Prostate gland (tissue), 2 donors: ENCODE data around the gene MLLT11.

Source experiments
- POLR2A ChIP-seq: fragments of 450-650 bp; IDR thresholded peaks from one replicate; pipeline ENCODE4 v1.6.1; 2016; ENCODE audit warnings: antibody characterized with exemption, mild to moderate bottlenecking
- TF ChIP-seq, protein P1 (sequence below), 4 experiments: fragments of 200-600 bp in 2 of 4; fragments of 450-650 bp in 2 of 4; sonication (generic) in 2 of 4; IDR thresholded peaks; 1 replicate in 3 of 4; 2 replicates in 1 of 4; pipeline ENCODE4 v1.5.1; 2016 to 2019; ENCODE audit warnings: antibody characterized with exemption in 4 of 4, mild to moderate bottlenecking in 2 of 4, moderate library complexity in 2 of 4

DNA sequence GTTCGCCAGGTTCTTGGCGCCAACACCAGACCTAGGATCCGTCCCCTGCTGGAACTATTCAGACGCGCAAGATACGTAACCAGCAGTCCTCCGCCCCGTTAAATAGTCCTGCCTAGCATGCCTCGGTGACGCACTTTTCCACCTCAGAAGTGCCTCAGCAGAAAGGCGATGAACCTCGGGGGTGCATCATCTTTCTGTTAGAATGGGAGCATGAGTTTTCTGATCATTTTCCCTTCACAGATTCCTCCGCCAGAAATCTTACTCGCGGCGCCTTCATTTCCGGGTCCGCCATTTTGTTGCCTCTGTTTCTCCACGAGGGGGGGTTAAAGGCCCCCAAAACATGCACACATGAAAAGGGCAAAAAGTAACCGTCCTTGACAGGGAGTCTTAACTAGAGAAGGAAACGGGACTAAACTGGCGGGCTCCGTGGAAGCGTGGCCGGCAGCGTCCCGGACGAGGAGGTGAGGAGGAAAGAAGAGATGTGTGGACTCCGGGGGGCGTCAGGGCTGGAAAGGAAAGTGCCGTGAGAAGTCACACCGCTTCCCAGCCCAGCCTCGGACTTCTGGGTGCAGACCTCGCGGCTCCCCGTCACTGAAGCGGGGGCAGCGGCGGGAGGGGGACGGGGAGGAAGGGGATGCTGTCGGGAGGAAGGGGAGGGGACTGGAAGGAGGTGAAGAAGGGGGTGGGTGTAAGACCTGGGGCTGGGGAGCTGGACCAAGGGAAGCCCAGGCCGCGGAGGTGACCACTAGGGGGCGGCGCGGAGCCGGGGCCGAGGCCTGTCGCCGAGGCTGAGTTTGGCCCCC, 10.5 kb downstream of the MLLT11 start, which contains the start of gene GABPB2:
- TF ChIP-seq, protein P1, sequence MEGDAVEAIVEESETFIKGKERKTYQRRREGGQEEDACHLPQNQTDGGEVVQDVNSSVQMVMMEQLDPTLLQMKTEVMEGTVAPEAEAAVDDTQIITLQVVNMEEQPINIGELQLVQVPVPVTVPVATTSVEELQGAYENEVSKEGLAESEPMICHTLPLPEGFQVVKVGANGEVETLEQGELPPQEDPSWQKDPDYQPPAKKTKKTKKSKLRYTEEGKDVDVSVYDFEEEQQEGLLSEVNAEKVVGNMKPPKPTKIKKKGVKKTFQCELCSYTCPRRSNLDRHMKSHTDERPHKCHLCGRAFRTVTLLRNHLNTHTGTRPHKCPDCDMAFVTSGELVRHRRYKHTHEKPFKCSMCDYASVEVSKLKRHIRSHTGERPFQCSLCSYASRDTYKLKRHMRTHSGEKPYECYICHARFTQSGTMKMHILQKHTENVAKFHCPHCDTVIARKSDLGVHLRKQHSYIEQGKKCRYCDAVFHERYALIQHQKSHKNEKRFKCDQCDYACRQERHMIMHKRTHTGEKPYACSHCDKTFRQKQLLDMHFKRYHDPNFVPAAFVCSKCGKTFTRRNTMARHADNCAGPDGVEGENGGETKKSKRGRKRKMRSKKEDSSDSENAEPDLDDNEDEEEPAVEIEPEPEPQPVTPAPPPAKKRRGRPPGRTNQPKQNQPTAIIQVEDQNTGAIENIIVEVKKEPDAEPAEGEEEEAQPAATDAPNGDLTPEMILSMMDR (IDR thresholded peaks at IDR 0.05): peak; percentile 76 to 90 (median 86)
- TF ChIP-seq POLR2A: no peak
